Right lobe of liver (tissue), 4 donors: ENCODE measurements around the gene IER3IP1.

Experiments
- POLR2A ChIP-seq: fragments of 450-650 bp; IDR thresholded peaks from one replicate; pipeline ENCODE4 v1.6.1; 2017; ENCODE audit warnings: antibody characterized with exemption, mild to moderate bottlenecking
- TF ChIP-seq, protein P1 (sequence below), 4 donors: fragments of 200-600 bp in 3 of 4; fragments of 450-650 bp in 1 of 4; IDR thresholded peaks; one replicate each; pipeline versions ENCODE4 v1.5.1 to v1.8.0; 2016 to 2022; ENCODE audit warnings: antibody characterized with exemption in 4 of 4, mild to moderate bottlenecking in 2 of 4
- donor health status: DM: no; HTN: no; CAD: no.
- donor health status: DM: no; HTN: no; CAD: no.
- donor health status: DM: no; HTN: yes; CAD: no.

- TF ChIP-seq, protein P1, sequence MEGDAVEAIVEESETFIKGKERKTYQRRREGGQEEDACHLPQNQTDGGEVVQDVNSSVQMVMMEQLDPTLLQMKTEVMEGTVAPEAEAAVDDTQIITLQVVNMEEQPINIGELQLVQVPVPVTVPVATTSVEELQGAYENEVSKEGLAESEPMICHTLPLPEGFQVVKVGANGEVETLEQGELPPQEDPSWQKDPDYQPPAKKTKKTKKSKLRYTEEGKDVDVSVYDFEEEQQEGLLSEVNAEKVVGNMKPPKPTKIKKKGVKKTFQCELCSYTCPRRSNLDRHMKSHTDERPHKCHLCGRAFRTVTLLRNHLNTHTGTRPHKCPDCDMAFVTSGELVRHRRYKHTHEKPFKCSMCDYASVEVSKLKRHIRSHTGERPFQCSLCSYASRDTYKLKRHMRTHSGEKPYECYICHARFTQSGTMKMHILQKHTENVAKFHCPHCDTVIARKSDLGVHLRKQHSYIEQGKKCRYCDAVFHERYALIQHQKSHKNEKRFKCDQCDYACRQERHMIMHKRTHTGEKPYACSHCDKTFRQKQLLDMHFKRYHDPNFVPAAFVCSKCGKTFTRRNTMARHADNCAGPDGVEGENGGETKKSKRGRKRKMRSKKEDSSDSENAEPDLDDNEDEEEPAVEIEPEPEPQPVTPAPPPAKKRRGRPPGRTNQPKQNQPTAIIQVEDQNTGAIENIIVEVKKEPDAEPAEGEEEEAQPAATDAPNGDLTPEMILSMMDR (IDR thresholded peaks at IDR 0.05), result no peak
- no peak for TF ChIP-seq POLR2A
Observed at GRCh38 chr18:47151439-47151838, 24.7 kb downstream of the IER3IP1 start.
